ENCODE data around the gene ZNF415.
"Not testable (repeated sequence)": the region's sequence is repeated elsewhere in the genome, so short reads cannot be mapped to it uniquely, and the experiment has no call there.

Gene ZNF415

DNA sequence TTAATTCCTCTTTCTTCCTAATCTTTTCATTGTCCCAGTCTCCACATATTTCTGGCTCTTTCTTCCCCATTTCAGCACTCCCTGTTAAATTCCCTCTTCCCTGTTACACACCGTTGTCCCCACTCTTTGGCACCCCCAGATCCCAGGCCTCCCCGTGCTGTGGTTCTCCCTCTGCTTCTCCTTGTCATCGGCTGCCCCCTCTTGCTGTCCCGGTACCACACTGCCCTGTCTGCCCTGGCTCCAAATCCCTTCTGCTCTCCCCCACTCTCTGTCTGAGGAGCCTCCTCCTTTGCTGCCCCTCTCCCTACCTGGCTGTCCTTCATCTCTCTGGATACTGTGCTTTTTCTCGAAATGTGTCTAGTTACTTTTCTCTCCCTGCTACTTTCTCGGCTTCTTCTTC, 983 bp downstream of the ZNF415 start:
- no peak overlapping the region for H3K27ac ChIP-seq
- no peak for DNase-seq (ENCODE audit: low spot score)
- TF ChIP-seq, protein P1, sequence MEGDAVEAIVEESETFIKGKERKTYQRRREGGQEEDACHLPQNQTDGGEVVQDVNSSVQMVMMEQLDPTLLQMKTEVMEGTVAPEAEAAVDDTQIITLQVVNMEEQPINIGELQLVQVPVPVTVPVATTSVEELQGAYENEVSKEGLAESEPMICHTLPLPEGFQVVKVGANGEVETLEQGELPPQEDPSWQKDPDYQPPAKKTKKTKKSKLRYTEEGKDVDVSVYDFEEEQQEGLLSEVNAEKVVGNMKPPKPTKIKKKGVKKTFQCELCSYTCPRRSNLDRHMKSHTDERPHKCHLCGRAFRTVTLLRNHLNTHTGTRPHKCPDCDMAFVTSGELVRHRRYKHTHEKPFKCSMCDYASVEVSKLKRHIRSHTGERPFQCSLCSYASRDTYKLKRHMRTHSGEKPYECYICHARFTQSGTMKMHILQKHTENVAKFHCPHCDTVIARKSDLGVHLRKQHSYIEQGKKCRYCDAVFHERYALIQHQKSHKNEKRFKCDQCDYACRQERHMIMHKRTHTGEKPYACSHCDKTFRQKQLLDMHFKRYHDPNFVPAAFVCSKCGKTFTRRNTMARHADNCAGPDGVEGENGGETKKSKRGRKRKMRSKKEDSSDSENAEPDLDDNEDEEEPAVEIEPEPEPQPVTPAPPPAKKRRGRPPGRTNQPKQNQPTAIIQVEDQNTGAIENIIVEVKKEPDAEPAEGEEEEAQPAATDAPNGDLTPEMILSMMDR (conservative IDR thresholded peaks at IDR 0.05; ENCODE audit: low read depth) = no peak
- ChIA-PET POLR2A (ENCODE audit: low non-redundant PET) (no interaction called here), CTCF (interaction anchor here (0.6 kb wide), 1 partner anchor 62 kb away, joined by 4 read pairs; no protein-coding TSS in a partner anchor)

DNA sequence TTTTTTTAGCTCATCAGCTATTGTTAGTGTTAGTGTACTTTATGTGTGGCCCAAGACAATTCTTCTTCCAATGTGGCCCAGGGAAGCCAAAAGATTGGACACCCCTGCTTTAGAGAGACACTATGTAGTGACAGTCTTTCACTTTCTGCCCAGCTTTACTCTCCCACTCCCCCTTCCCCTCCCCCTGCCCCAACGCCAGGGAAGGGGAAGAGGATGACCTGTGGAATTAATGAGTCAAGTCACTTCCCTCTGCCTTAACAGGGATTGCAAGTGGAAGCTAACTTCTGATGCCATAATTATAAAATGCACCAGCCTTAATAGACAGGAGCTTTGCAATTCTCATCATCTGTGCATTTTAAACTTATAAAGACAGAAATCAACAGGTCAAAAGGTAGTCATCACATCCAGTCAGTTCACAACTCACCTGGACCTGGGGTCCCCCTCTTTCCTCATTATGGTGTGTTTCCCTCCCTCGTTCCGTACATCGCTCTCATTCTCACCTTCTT, 1.6 kb downstream of the ZNF415 start:
- ChIA-PET POLR2A (ENCODE audit: low non-redundant PET) (no interaction called here), CTCF (interaction anchor here (0.6 kb wide), 1 partner anchor 62 kb away, joined by 4 read pairs; no protein-coding TSS in a partner anchor)
- H3K27ac ChIP-seq = no peak overlapping the region
- TF ChIP-seq, protein P1 (conservative IDR thresholded peaks at IDR 0.05; ENCODE audit: low read depth) = no peak
- DNase-seq (ENCODE audit: low spot score) = no peak

DNA sequence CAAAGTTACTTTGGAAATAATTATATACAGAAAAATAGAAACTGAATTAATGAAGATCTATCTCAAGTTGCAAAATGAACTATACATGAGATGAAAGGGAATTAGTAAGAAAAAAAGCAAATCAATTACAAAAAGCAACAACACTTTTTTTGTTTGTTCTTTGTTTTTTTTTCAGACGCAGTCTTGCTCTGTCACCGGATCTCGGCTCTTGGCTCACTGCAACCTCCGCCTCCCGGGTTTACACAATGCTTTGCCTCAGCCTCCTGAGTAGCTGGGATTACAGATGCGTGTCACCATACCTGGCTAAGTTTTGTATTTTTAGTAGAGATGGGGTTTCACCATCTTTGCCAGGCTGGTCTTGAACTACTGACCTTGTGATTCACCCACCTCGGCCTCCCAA, 2.2 kb downstream of the ZNF415 start:
- no peak for DNase-seq (ENCODE audit: low spot score)
- TF ChIP-seq, protein P1 (conservative IDR thresholded peaks at IDR 0.05; ENCODE audit: low read depth) = no peak
- ChIA-PET CTCF (no interaction called here), POLR2A (ENCODE audit: low non-redundant PET) (no interaction called here)
- H3K27ac ChIP-seq = no peak overlapping the region

DNA sequence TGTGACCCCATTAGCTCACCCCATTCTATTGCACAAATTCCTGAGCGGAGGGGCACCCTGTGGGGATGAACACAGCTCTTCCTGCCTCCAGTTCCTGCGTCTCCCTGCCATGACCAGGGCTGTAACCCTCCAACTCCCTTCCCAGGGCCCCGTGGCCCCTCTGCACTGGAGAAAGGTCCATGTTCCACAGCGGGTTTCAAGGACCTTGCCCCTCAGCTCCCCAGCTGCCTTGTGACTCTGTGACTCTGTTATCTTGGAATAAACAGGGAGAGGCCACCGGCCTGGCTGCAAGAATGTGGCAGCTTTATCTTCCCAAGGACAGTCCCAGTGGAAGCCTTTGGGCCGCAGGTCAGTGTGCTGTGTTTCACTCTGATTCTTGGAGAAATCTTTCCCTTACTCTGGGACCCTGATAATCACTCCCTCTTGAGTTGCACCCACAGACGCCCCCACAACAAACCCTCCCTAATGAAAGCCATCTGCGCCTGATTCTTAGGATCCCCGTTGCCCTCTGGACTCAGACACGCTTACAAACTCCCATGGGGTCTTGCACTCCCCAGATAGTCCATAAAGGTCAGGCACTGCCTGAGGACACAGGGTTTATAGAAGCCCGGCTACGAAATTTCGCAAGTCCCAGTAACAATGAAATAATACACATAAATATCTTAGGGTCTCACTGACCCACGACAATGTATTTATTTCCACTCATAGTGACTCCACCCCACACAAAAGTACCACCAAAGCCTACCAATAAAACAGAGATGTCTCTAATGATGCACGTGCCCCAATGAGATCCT, 5.8 kb downstream of the ZNF415 start:
- DNase-seq (ENCODE audit: low spot score); POLR2A ChIA-PET (ENCODE audit: low non-redundant PET); CTCF ChIA-PET: not testable (repeated sequence)

DNA sequence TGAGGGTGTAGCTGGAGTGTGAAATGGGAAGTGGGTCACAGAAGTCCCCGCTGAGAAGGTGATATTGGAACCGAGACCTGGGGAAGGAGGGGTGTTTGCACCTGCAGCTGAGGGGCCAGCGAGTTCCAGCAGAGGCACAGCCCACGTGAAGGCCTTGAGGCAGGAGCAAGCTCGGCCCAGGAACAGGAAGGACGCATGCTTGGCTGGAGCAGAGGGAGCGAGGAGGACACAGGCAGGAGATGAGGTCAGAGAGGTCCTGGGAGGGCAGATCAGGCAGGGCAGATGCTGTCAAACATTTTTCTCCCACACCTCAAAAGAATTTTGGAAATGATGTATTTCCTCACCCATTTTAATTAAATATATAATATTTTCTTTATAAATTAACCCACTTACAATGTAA, 9.3 kb downstream of the ZNF415 start:
- H3K27ac ChIP-seq = no peak overlapping the region
- TF ChIP-seq, protein P1 (conservative IDR thresholded peaks at IDR 0.05; ENCODE audit: low read depth) = no peak
- CTCF ChIA-PET = no interaction called here
- no peak for DNase-seq (ENCODE audit: low spot score)
- POLR2A ChIA-PET (ENCODE audit: low non-redundant PET) = interaction anchor here (0.5 kb wide), 1 partner anchor 607 kb away, joined by 3 read pairs; no protein-coding TSS in a partner anchor

More for the DNA sequence above, 5.8 kb downstream of the ZNF415 start:
- H3K27ac ChIP-seq = not testable (repeated sequence)

DNA sequence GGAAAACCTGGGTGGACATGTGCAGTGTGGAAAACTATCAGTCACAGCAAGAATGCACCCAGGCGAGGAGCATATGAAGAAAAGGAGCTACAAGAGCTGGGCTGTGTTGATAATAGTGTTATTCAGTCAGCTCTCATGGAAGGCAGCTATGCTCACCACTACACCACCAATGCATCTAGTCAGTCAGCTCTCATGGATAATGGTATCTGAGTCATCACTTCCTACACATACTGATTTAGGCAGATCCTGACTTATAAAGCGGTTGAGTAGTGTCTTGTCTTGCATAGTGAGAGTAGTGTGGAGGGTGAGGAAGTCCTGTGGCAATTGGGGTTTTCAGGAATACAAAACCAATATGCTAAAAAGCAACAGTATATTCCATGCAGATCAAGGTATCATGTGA, 20.4 kb downstream of the ZNF415 start:
- POLR2A ChIA-PET (ENCODE audit: low non-redundant PET) = no interaction called here
- CTCF ChIA-PET = no interaction called here
- TF ChIP-seq, protein P1 (conservative IDR thresholded peaks at IDR 0.05; ENCODE audit: low read depth) = no peak
- no peak for DNase-seq (ENCODE audit: low spot score)
- H3K27ac ChIP-seq = no peak overlapping the region

DNA sequence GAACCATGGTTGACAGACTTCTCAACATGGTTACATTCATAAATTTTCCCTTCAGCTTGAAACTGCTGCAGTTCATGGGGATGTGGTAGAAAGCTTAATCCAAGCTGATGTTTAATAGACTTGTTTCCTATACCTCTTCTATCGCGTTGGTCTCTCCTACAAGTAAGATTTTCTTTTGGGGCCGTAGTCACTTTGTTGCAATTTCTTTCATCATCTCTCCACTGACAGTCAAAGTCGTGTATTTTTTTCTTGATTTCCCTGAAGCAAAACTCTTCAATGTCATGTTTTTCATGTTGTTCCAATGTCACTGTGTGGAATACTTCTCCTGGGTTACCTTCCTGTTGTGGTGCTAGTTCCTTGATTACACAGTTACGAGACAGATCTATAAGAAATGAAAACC, 23.2 kb downstream of the ZNF415 start:
- H3K27ac ChIP-seq = no peak overlapping the region
- ChIA-PET POLR2A (ENCODE audit: low non-redundant PET) (no interaction called here), CTCF (no interaction called here)
- TF ChIP-seq, protein P1 (conservative IDR thresholded peaks at IDR 0.05; ENCODE audit: low read depth) = no peak
- DNase-seq (ENCODE audit: low spot score) = no peak
